Breast epithelium (tissue), 4 donors: Measurements from ENCODE around the gene PDIA6. TPM values are rescaled to one million over a fixed set of nuclear protein-coding genes. Genes with fewer than 3 reads are reported as not detected.

Source experiments
- DNase-seq, 2 donors: peaks; one replicate each; pipeline ENCODE4 v3.0.0-alpha.2; 2019; ENCODE audit warnings: low spot score in 2 of 2
- H3K27ac ChIP-seq, 2 donors: fragments of 200-600 bp; sonication (generic) in 1 of 2; one replicate each; pipeline ENCODE4 v1.5.1; 2016 to 2019; ENCODE audit warnings: mild to moderate bottlenecking in 1 of 2
- H3K27me3 ChIP-seq, 2 donors: fragments of 200-600 bp; sonication (generic) in 1 of 2; one replicate each; pipeline versions ENCODE4 v1.5.1 to v1.6.0; 2017 to 2019; ENCODE audit warnings: control low read depth in 1 of 2, mild to moderate bottlenecking in 1 of 2
- H3K36me3 ChIP-seq: fragments of 200-600 bp; one replicate; pipeline ENCODE4 v1.5.1; 2019
- H3K4me1 ChIP-seq, 2 donors: fragments of 200-600 bp; sonication (generic); one replicate each; pipeline ENCODE4 v1.5.1; 2016 to 2019; ENCODE audit warnings: control low read depth in 1 of 2
- H3K4me3 ChIP-seq, 3 donors: fragments of 200-600 bp; sonication (generic); 1 replicate in 2 of 3; 2 replicates in 1 of 3; pipeline ENCODE4 v1.5.1; 2016 to 2019; ENCODE audit warnings: mild to moderate bottlenecking in 3 of 3, moderate library complexity in 2 of 3
- H3K9me3 ChIP-seq, 2 donors: fragments of 200-600 bp; sonication (generic) in 1 of 2; one replicate each; pipeline ENCODE4 v1.5.1; 2016 to 2019; ENCODE audit warnings: control low read depth in 1 of 2
- POLR2A ChIP-seq: fragments of 450-650 bp; IDR thresholded peaks from one replicate; pipeline ENCODE4 v1.6.1; 2016; ENCODE audit warnings: antibody characterized with exemption, mild to moderate bottlenecking, moderate library complexity
- POLR2AphosphoS5 ChIP-seq, 3 donors: sonication (generic); formaldehyde crosslinking; IDR thresholded peaks; one replicate each; pipeline ENCODE4 v1.6.1; 2017; ENCODE audit warnings: antibody characterized with exemption in 3 of 3
- intact Hi-C: fragments of 100-400 bp; cut with DNase I; formaldehyde crosslinking; loops from one replicate; pipeline ENCODE4 v1.15.1; 2023; ENCODE audit warnings: low total_unique reads
- total RNA-seq, 3 donors: library from RNA; depleted of rRNA; stranded (reverse); fragments of >200 nt; gene quantifications; one replicate each; pipeline ENCODE4 v1.1.0, GENCODE V29; 2016
- TF ChIP-seq, protein P1 (sequence below), 3 donors: fragments of 450-650 bp; IDR thresholded peaks; one replicate each; pipeline ENCODE4 v1.5.1; 2016 to 2017; ENCODE audit warnings: antibody characterized with exemption in 3 of 3, mild to moderate bottlenecking in 3 of 3, moderate library complexity in 3 of 3

PDIA6 gene
- total RNA-seq, 3 donors from 2014 or later: 84.7 to 118 (median 108) TPM

DNA sequence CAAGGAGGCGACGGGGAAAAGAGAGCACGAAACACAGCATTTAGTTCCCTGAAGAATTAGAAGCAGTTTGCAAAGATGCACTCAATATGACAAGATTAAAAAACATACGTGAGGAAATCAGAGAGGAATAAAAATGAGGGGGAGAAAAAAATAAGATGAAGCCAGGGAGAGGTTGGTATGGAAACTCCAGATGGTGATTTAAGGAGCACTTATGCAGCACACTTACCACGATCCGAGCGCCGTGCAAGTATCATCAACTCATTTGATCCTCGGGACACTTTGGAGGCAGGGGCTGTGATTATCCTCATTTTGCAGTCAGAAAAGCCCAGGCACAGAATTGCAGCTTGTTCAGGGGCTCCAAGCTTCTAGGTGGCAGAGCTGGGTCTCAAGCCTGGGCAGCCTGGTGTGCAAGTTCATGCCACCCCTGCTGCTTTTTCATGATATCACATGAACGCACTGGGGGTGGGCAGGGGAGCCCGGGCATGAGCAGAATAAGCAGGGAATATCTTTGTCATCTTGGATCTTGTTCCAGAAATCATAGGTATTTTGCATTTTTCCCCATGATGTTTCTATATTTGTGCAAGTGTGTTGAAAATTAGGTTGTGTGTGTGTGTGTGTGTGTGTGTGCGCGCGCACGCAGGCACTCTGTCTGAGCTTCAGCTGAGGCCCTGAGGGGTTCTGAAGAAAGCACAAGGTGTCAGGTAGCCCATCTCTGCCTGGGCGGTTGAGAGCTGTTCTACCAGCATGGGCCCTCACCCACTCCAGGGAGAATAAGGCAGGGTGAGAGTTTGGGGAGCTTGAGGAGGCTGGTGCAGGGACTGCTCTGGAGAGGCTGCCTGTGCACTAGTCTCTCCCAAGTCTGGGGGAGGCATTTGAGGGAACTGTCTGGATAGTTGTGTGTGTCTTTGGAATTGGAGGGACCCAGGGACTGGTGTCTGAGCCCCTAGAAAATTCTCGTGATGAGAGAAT, 25.0 kb upstream of the PDIA6 start:
- TF ChIP-seq, protein P1, sequence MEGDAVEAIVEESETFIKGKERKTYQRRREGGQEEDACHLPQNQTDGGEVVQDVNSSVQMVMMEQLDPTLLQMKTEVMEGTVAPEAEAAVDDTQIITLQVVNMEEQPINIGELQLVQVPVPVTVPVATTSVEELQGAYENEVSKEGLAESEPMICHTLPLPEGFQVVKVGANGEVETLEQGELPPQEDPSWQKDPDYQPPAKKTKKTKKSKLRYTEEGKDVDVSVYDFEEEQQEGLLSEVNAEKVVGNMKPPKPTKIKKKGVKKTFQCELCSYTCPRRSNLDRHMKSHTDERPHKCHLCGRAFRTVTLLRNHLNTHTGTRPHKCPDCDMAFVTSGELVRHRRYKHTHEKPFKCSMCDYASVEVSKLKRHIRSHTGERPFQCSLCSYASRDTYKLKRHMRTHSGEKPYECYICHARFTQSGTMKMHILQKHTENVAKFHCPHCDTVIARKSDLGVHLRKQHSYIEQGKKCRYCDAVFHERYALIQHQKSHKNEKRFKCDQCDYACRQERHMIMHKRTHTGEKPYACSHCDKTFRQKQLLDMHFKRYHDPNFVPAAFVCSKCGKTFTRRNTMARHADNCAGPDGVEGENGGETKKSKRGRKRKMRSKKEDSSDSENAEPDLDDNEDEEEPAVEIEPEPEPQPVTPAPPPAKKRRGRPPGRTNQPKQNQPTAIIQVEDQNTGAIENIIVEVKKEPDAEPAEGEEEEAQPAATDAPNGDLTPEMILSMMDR (IDR thresholded peaks at IDR 0.05): no peak
- TF ChIP-seq POLR2A (no peak), POLR2AphosphoS5 (IDR thresholded peaks at IDR 0.05) (no peak)
- Histone ChIP-seq H3K27ac (no peak overlapping the region), H3K4me3 (no peak overlapping the region), H3K9me3 (peaks cover 24 to 26% of the 10 kb centered on the region in 2 donors), H3K36me3 (no peaks in the 10 kb centered on the region), H3K4me1 (no peaks in the 10 kb centered on the region), H3K27me3 (no peaks in the 10 kb centered on the region)
- DNase-seq: no peak
- intact Hi-C loops: no loop called here

DNA sequence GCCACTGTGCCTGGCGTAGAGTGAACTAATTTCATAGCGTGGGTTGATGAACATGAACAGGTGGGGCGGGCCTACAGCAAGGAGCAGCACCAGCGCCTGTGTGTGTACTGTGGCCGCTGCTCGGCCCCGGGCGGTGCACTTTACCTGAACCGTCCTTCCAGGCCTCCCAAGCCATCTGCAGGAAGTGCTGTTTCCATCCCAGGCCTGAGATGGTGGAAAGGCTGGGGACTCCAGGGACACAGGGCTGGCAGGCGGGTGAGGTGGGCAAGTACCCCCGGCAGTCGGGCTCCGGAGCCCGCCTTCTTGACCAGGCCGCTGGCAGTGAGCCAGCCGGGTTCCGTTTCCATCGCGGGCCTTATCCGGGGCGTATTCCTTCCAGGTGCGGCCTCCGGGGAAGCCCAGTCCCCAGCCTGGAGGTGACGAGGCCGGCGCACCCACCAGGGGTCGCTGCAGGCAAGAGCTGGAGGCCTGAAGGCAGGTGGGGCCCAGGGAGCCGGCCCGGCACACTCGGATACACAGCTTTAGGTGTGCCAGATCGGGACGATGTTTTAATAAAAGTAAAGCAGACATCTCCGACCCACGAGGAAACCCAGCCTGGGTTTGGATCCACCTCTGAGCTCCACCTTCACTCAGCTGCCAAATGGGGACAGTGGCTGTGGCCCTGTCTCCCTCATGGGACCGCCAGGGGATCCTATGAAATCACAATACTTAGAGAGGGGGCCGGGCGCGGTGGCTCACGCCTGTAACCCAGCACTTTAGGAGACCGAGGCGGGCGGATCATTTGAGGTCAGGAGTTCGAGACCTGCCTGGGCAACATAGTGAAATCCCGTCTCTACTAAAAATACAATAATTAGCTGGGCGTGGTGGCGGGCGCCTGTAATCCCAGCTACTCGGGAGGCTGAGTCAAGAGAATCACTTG, 22.7 kb upstream of the PDIA6 start:
- Histone ChIP-seq H3K27me3 (peaks cover 0 to 9% of the 10 kb centered on the region in 2 donors), H3K27ac (no peak overlapping the region), H3K4me3 (no peak overlapping the region), H3K9me3 (peaks cover 5% of the 10 kb centered on the region in 2 donors), H3K36me3 (no peaks in the 10 kb centered on the region), H3K4me1 (no peaks in the 10 kb centered on the region)
- DNase-seq: peak in 1 of 2 donors; percentile 71
- intact Hi-C loops: no loop called here
- TF ChIP-seq POLR2A: no peak
- no peak for TF ChIP-seq POLR2AphosphoS5 (IDR thresholded peaks at IDR 0.05)
- TF ChIP-seq, protein P1 (IDR thresholded peaks at IDR 0.05): peak in 2 of 3 donors; percentile 63 to 65

DNA sequence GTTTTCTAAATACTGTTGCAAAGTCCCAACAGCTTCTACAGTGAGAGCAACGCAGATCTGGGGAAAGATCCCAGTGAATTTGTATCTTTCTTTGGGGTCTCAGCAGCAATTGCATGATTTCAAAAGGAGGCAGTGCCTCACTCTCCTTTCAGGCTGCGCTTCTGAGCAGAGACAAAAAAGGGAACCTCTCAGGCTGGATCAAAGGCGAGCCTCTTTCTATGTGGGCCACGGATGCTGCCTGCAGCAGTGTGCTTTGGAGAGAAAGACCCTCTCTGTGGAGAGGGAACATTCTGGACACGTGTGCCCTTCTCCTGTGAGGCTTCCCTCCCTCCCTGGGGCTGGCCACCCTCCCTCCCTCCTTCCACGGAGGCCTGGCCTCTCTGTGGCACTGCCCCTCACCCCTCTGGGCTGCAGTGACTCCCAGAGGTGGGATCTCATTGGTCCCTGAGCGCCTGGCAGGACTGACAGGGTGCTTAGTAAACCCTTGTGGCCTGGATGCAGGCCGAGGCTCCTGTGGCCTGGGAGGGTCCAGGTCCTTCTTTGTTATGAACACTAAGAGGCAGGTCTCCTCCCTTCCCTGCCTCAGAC, 21.6 kb upstream of the PDIA6 start:
- TF ChIP-seq POLR2AphosphoS5 (IDR thresholded peaks at IDR 0.05) (no peak), POLR2A (no peak)
- TF ChIP-seq, protein P1 (IDR thresholded peaks at IDR 0.05): no peak
- H3K4me1 ChIP-seq: no peaks in the 10 kb centered on the region
- H3K4me3 ChIP-seq: no peak overlapping the region
- H3K36me3 ChIP-seq: no peaks in the 10 kb centered on the region
- intact Hi-C loops: no loop called here
- no peak overlapping the region for H3K27ac ChIP-seq
- no peaks in the 10 kb centered on the region for H3K9me3 ChIP-seq
- no peak for DNase-seq
- peaks cover 0 to 16% of the 10 kb centered on the region in 2 donors for H3K27me3 ChIP-seq

- Histone ChIP-seq H3K36me3 (no peaks in the 10 kb centered on the region), H3K4me1 (no peaks in the 10 kb centered on the region), H3K4me3 (no peak overlapping the region), H3K27me3 (peaks cover 0 to 22% of the 10 kb centered on the region in 2 donors), H3K9me3 (no peaks in the 10 kb centered on the region), H3K27ac (no peak overlapping the region)
- TF ChIP-seq POLR2AphosphoS5 (IDR thresholded peaks at IDR 0.05) (no peak), POLR2A (no peak)
- TF ChIP-seq, protein P1 (IDR thresholded peaks at IDR 0.05): no peak
- no peak for DNase-seq
- intact Hi-C loops: no loop called here
Observed at GRCh38 chr2:10833021-10833420, 20.4 kb upstream of the PDIA6 start.
